AG08395 (cell line): ENCODE results near the gene DGKE.

Source experiments
- DNase-seq: peaks from one replicate; pipeline ENCODE4 v3.0.0; 2012; ENCODE audit warnings: mixed read lengths, low spot score

The DGKE gene

GRCh38 chr17:56890906-56891674 lies 57.1 kb downstream of the DGKE start:
- DNase-seq = no peak

GRCh38 chr17:56891751-56892150 lies 57.8 kb downstream of the DGKE start:
- DNase-seq = no peak

- no peak for DNase-seq
Observed at GRCh38 chr17:56892333-56892732, 58.4 kb downstream of the DGKE start.

- no peak for DNase-seq
Observed at GRCh38 chr17:56893503-56893902, 59.6 kb downstream of the DGKE start.

- DNase-seq = no peak
Observed at GRCh38 chr17:56894859-56895455, 61.0 kb downstream of the DGKE start.

GRCh38 chr17:56896217-56896967 lies 62.4 kb downstream of the DGKE start:
- DNase-seq = no peak

- no peak for DNase-seq
Observed at GRCh38 chr17:56896968-56897359, 63.0 kb downstream of the DGKE start.

- DNase-seq = no peak
Observed at GRCh38 chr17:56897646-56898424, 63.9 kb downstream of the DGKE start.

- DNase-seq = no peak
Observed at GRCh38 chr17:56898874-56899273, 64.9 kb downstream of the DGKE start.

- no peak for DNase-seq
Observed at GRCh38 chr17:56899403-56899802, 65.5 kb downstream of the DGKE start.

- DNase-seq = peak; percentile 67
Observed at GRCh38 chr17:56902348-56902747, 68.4 kb downstream of the DGKE start.

GRCh38 chr17:56903560-56903959 lies 69.6 kb downstream of the DGKE start:
- no peak for DNase-seq

GRCh38 chr17:56908001-56908542 lies 74.1 kb downstream of the DGKE start:
- DNase-seq = no peak

GRCh38 chr17:56909742-56910508 lies 76.0 kb downstream of the DGKE start:
- DNase-seq = no peak

GRCh38 chr17:56910509-56911235 lies 76.7 kb downstream of the DGKE start:
- DNase-seq = no peak

GRCh38 chr17:56912105-56912999 lies 78.4 kb downstream of the DGKE start:
- DNase-seq = no peak

GRCh38 chr17:56913000-56913311 lies 79.0 kb downstream of the DGKE start:
- no peak for DNase-seq

GRCh38 chr17:56913353-56913866 lies 79.5 kb downstream of the DGKE start:
- DNase-seq = no peak

- DNase-seq = peak; percentile 97
Observed at GRCh38 chr17:56913867-56914580, 80.1 kb downstream of the DGKE start, which contains the start of gene TRIM25. Gene TRIM25, minus strand, starts transcription at chr17:56914049. Its CDS starts 61 bp downstream, at chr17:56913988.
